Hematopoietic multipotent progenitor cell treated with erythropoietin and hydrocortisone succinate and interleukin-3 and kit ligand, for 15 days (in vitro differentiated cells): Measurements from ENCODE around the gene PRDX3.

ENCODE experiments used
- DNase-seq: peaks from one replicate; pipeline ENCODE4 v3.0.0-alpha.2; 2015; ENCODE audit warnings: low spot score

PRDX3 gene

GRCh38 chr10:119129721-119130120, 48.9 kb downstream of the PRDX3 start:
- no peak for DNase-seq

- DNase-seq: no peak
Measured at GRCh38 chr10:119125942-119126341, 52.7 kb downstream of the PRDX3 start.

- DNase-seq: no peak
Measured at GRCh38 chr10:119120875-119121274, 57.7 kb downstream of the PRDX3 start.

GRCh38 chr10:119120413-119120867, 58.2 kb downstream of the PRDX3 start:
- DNase-seq: no peak

GRCh38 chr10:119119400-119119799, 59.2 kb downstream of the PRDX3 start:
- no peak for DNase-seq

- DNase-seq: no peak
Measured at GRCh38 chr10:119118231-119118630, 60.4 kb downstream of the PRDX3 start.
